ENCODE measurements around the gene MINK1.
"Not testable (repeated sequence)": the region's sequence is repeated elsewhere in the genome, so short reads cannot be mapped to it uniquely, and the experiment has no call there.

Gene MINK1

GRCh38 chr17:4849011-4849536 lies 15.9 kb downstream of the MINK1 start:
- DNase-seq = no peak

DNA sequence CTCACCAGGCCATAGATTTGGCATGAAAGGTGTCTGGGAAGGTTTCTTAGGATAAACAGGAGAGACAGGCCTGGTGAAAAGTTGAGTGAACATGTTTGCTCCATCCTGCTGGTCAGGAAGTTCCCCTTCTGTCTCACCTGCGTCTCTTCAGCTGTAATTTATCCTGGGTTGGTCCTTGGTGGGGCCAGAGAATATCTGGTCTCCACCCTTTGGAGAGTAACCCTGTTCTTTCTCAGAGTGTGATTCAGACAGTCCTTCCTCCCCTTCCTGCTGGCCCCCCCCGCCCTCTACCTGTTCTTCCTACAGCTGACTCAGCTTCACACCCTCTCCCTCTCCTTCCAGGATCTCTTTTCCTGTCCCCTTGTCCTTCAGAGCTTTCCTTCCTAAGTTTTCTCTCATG lies 17.1 kb downstream of the MINK1 start:
- DNase-seq = no peak

DNA sequence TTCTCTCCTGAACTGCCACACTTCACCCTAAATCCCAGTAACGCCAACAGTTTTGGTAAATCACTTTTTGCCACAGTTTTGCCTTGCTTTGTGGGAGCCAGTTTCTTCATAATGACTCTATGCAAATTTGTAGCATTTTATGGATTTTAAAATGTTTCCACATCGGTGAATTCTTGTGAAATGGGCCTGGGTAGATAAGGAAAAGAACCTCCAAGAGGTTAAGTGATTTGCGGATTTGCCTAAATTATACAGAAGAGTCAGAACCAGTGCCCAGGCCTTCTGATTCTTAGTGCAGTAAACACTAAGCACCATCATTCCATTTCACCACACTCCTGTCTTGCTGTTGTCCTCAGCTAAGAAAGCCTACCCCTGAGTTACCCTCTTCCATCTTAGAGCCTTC lies 17.9 kb downstream of the MINK1 start:
- DNase-seq = no peak

DNA sequence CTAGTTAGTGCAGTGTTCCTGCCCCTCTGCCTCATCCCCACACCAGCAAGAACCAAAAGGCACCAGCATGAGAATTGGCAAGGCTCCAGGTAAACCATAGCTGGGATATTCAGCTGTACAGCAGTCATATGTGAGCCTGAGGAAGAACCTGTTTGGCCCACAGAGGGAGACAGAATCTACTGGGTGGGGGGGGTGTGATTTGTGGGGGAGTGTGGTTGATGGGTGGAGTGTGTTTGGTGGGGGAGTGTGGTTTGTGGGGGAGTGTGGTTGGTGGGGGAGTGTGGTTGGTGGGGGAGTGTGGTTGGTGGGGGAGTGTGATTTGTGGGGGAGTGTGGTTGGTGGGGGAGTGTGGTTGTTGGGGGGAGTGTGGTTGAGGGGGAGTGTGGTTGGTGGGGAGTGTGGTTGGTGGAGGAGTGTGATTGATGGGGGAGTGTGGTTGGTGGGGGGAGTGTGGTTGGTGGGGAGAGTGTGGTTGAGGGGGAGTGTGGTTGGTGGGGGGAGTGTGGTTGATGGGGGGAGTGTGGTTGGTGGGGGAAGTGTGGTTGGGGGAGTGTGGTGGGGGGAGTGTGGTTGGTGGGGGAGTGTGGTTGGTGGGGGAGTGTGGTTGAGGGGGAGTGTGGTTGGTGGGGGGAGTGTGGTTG lies 19.5 kb downstream of the MINK1 start:
- peak; percentile 47 for DNase-seq

GRCh38 chr17:4853208-4853671 lies 20.1 kb downstream of the MINK1 start:
- DNase-seq = peak; percentile 56

DNA sequence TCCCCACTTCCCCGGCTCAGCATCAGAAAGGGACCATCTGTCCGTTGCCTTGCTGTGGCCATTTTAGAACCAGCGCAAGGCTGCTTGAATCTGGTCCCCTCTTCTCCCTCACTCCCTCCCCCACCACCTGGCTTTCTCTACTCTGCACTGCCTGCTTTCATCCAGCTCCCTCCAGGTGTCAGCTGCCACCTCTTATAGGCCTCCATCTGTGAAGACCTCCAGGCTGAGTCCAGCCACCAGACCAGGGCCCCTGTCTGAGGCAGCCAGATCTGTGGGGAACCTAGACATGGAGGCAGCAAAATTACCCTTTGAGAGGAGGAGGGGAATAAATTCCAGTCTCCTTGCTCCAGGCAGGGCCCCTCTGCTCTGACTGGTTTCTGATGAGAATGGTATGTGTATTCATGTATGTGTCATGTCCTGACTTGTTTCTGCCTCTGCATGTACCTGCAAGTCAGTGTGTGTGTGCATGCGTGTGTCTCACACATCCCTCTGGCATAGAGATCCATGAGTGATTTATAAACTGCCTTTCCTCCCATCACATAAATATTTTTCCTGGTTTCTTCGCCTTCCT lies 21.1 kb downstream of the MINK1 start:
- DNase-seq = no peak

GRCh38 chr17:4856271-4856936 lies 23.3 kb downstream of the MINK1 start:
- DNase-seq = no peak

DNA sequence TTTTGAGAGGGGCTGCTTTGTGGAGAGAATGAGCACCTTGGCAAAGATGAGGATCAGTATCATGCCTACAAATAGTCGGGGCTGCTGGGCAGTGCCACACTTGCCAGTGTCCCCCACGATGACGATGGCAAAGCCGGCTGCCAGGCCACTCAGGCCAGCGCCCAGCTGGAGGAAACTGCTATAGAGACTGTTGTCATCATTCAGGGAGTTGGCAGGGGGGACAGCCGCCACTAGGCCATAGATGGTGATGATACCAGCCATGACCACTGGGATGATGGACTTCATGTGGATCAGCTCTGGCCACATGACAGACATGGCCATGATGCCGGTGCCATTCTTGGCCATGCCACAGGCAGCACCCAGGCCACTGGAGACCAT lies 23.8 kb downstream of the MINK1 start:
- DNase-seq = no peak

GRCh38 chr17:4857347-4857746 lies 24.2 kb downstream of the MINK1 start:
- DNase-seq = not testable (repeated sequence)

GRCh38 chr17:4858068-4858881 lies 25.1 kb downstream of the MINK1 start:
- no peak for DNase-seq

GRCh38 chr17:4858882-4859260 lies 25.7 kb downstream of the MINK1 start:
- DNase-seq = no peak

- no peak for DNase-seq
These were observed 26.9 kb downstream of the MINK1 start for GRCh38 chr17:4859816-4860625.

GRCh38 chr17:4860651-4861050 lies 27.5 kb downstream of the MINK1 start:
- DNase-seq = no peak

- DNase-seq = no peak
These were observed 27.9 kb downstream of the MINK1 start for GRCh38 chr17:4861052-4861451.

DNA sequence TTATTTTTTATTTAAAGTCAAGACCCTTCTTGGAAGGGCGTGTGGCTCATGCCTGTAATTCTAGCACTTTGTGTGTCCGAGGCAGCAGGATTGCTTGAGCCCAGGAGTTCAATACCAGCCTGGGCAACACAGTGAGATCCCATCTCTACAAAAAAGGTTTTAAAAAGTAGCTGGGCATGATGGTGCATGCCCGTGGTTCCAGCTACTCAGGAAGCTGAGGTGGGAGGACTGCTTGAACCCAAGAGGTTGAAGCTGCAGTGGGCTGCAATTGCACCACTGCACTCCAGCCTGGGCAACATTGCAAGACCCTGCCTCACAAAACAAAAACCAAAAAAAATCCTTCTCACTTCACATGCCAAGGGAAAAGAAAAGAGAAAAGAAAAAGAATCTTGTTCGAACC lies 29.6 kb downstream of the MINK1 start:
- DNase-seq = no peak

- no peak for DNase-seq
These were observed 30.2 kb downstream of the MINK1 start for GRCh38 chr17:4863321-4863720.

- not testable (repeated sequence) for DNase-seq
These were observed 34.4 kb downstream of the MINK1 start for GRCh38 chr17:4867535-4867934.

GRCh38 chr17:4869058-4869998 lies 36.2 kb downstream of the MINK1 start:
- DNase-seq = not testable (repeated sequence)

DNA sequence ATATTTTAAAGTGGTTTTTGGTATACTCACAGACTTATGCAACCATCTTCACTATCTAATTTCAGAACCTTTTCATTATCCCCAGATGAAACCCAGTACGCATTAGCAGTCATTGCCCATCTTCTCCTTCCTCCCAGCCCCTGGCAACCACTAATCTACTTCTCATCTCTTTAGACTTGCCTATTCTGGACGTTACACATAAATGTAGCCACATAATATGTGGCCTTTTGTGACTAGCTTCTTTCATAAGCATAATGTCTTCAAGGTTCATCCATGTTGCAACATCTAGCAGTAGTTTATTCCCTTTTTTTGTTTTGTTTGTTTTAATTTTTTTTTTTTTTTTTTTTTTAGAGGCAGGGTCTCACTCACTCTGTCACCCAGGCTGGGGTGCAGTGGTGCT lies 37.7 kb downstream of the MINK1 start:
- no peak for DNase-seq

DNA sequence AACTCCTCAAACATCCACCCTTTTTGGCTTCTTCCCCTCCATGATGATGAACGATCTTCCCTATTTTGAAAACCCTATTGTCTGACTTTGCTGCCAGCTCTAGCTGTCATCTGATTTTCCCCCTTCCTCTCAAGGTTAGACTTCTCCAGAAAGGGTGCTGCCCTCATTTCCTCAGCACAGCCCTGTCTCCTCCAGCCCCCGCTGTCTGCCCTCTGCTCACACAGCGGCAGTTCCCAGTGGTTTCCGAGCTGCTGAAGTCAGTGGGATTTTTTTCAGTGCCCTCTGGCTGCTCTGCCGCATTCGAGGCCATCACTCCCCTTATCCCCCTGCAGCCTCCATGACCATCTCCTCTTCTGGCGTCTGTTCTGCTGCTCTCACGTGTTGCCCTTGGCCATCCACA lies 39.6 kb downstream of the MINK1 start:
- no peak for DNase-seq

GRCh38 chr17:4877089-4877488 lies 43.9 kb downstream of the MINK1 start:
- no peak for DNase-seq
